GM12878 (cell line): ENCODE data around the gene PTPRU.

ENCODE experiments used
- BRCA1 ChIP-seq: IDR thresholded peaks from 2 replicates; pipeline ENCODE4 v1.6.1; 2011; ENCODE audit warnings: low read depth, low read length, improper control_type of control experiment
- CBX3 ChIP-seq: fragments of 200-600 bp; sonication (generic); IDR thresholded peaks from 2 replicates; pipeline ENCODE4 v1.6.1; 2016; ENCODE audit warnings: low read depth, borderline replicate concordance
- CEBPB ChIP-seq, 2 experiments: fragments of 150-350 bp in 1 of 2; IDR thresholded peaks; 2 replicates each; pipeline ENCODE4 v1.6.1; 2012 to 2014; ENCODE audit warnings: low read depth in 2 of 2, low read length in 2 of 2, borderline replicate concordance in 1 of 2, inconsistent platforms in 1 of 2
- CEBPZ ChIP-seq: fragments of 150-350 bp; IDR thresholded peaks from 2 replicates; pipeline ENCODE4 v1.6.1; 2016; ENCODE audit warnings: low read depth, low read length
- CTCF ChIP-seq, 3 experiments: IDR thresholded peaks in 2 of 3; conservative IDR thresholded peaks in 1 of 3; 2 replicates each; pipeline ENCODE4 v1.5.1; 2011; ENCODE audit warnings: low read depth in 3 of 3, low read length in 3 of 3, mild to moderate bottlenecking in 3 of 3, control low read depth in 2 of 3, moderate library complexity in 2 of 3, inconsistent platforms in 1 of 3, mixed read lengths in 1 of 3; ENCODE audit not compliant: control insufficient read depth in 2 of 3, insufficient read depth in 1 of 3; ENCODE audit errors: extremely low read depth in 1 of 3
- ELK1 ChIP-seq: IDR thresholded peaks from 2 replicates; pipeline ENCODE4 v1.6.1; 2012; ENCODE audit warnings: low read depth, low read length, improper control_type of control experiment
- GABPA ChIP-seq: IDR thresholded peaks from 2 replicates; pipeline ENCODE4 v1.6.1; 2014; ENCODE audit warnings: antibody characterized with exemption, low read depth, mild to moderate bottlenecking, inconsistent platforms
- JUNB ChIP-seq: IDR thresholded peaks from 2 replicates; pipeline ENCODE4 v1.6.1; 2016; ENCODE audit warnings: antibody characterized with exemption, mild to moderate bottlenecking
- KDM1A ChIP-seq: fragments of 200-600 bp; sonication (generic); IDR thresholded peaks from 2 replicates; pipeline ENCODE4 v1.6.1; 2016; ENCODE audit warnings: borderline replicate concordance
- POLR2A ChIP-seq: IDR thresholded peaks from 2 replicates; pipeline ENCODE4 v1.6.1; 2011; ENCODE audit warnings: low read depth, mild to moderate bottlenecking, low read length
- ZNF274 ChIP-seq: IDR thresholded peaks from one replicate; pipeline ENCODE4 v1.8.0; 2011; ENCODE audit not compliant: insufficient read length, insufficient read depth
- TF ChIP-seq, protein P1 (sequence below): fragments of 450-650 bp; formaldehyde crosslinking; IDR thresholded peaks from 2 replicates; pipeline ENCODE4 v1.5.0; 2022; ENCODE audit warnings: mild to moderate bottlenecking, missing genetic modification characterization

DNA sequence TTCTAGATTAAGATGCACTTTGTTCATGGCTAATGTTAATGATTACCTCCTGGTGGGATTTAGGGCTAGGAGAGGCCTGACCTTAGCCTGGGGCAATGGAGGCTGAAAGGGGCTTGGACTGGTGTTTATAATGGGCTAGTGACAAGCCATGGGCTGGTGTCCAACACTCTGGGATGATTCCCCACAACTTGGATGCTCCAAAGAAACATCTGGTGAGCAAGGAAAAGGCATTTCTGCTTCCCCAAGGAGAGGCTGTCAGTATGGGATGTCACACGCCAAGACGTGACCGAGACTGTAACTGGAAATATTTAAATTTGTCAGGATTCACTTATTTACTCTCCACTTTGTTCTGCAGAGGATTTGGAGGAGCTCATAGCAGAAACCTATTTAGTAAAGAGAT is 45.2 kb downstream of the PTPRU start:
- TF ChIP-seq KDM1A (no peak), CTCF (IDR thresholded peaks at IDR 0.05 in 2 of 3, conservative IDR thresholded peaks at IDR 0.05 in 1 of 3; ENCODE audit: control insufficient read depth in 2 of 3, extremely low read depth in 1 of 3, insufficient read depth in 1 of 3, low read depth in 3 of 3, low read length in 3 of 3) (no peak), POLR2A (no peak), ZNF274 (no peak), JUNB (no peak), GABPA (no peak), CEBPZ (no peak), BRCA1 (no peak), ELK1 (no peak), CEBPB (IDR thresholded peaks at IDR 0.05; ENCODE audit: borderline replicate concordance in 1 of 2, low read depth in 2 of 2, low read length in 2 of 2) (no peak), CBX3 (no peak)
- TF ChIP-seq, protein P1, sequence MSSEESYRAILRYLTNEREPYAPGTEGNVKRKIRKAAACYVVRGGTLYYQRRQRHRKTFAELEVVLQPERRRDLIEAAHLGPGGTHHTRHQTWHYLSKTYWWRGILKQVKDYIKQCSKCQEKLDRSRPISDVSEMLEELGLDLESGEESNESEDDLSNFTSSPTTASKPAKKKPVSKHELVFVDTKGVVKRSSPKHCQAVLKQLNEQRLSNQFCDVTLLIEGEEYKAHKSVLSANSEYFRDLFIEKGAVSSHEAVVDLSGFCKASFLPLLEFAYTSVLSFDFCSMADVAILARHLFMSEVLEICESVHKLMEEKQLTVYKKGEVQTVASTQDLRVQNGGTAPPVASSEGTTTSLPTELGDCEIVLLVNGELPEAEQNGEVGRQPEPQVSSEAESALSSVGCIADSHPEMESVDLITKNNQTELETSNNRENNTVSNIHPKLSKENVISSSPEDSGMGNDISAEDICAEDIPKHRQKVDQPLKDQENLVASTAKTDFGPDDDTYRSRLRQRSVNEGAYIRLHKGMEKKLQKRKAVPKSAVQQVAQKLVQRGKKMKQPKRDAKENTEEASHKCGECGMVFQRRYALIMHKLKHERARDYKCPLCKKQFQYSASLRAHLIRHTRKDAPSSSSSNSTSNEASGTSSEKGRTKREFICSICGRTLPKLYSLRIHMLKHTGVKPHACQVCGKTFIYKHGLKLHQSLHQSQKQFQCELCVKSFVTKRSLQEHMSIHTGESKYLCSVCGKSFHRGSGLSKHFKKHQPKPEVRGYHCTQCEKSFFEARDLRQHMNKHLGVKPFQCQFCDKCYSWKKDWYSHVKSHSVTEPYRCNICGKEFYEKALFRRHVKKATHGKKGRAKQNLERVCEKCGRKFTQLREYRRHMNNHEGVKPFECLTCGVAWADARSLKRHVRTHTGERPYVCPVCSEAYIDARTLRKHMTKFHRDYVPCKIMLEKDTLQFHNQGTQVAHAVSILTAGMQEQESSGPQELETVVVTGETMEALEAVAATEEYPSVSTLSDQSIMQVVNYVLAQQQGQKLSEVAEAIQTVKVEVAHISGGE (CRISPR knock-in tag), result no peak
